Gastroesophageal sphincter (tissue), 4 donors: ENCODE results near the gene LEKR1. TPM values are rescaled to one million over a fixed set of nuclear protein-coding genes. Genes with fewer than 3 reads are reported as not detected.

ENCODE experiments used
- ATAC-seq: fragments of 150-250 bp; one replicate; pipeline ENCODE4 v1.9.1; 2016; ENCODE audit warnings: mild to moderate bottlenecking, moderate library complexity
- H3K27ac ChIP-seq, 4 donors: fragments of 200-600 bp; sonication (generic) in 3 of 4; 1 replicate in 3 of 4; 2 replicates in 1 of 4; pipeline ENCODE4 v1.5.1; 2016 to 2019
- H3K27me3 ChIP-seq: fragments of 200-600 bp; sonication (generic); one replicate; pipeline ENCODE4 v1.5.1; 2019
- H3K36me3 ChIP-seq, 2 donors: fragments of 200-600 bp; sonication (generic); one replicate each; pipeline ENCODE4 v1.5.1; 2019; ENCODE audit warnings: control low read depth in 1 of 2
- H3K4me1 ChIP-seq, 3 donors: fragments of 200-600 bp; sonication (generic); 1 replicate in 2 of 3; 2 replicates in 1 of 3; pipeline ENCODE4 v1.5.1; 2016 to 2019; ENCODE audit warnings: control low read depth in 2 of 3
- H3K4me3 ChIP-seq, 2 donors: fragments of 200-600 bp; sonication (generic); one replicate each; pipeline ENCODE4 v1.5.1; 2019; ENCODE audit warnings: mild to moderate bottlenecking in 1 of 2, moderate library complexity in 1 of 2
- H3K9me3 ChIP-seq, 3 donors: fragments of 200-600 bp; sonication (generic); one replicate each; pipeline ENCODE4 v1.5.1; 2017 to 2019; ENCODE audit warnings: control low read depth in 2 of 3
- EP300 ChIP-seq: sonication (generic); formaldehyde crosslinking; IDR thresholded peaks from one replicate; pipeline ENCODE4 v1.6.1; 2017; ENCODE audit warnings: antibody characterized with exemption, mild to moderate bottlenecking
- POLR2A ChIP-seq, 2 donors: fragments of 450-650 bp; IDR thresholded peaks; one replicate each; pipeline ENCODE4 v1.6.1; 2017; ENCODE audit warnings: antibody characterized with exemption in 2 of 2, mild to moderate bottlenecking in 2 of 2, moderate library complexity in 1 of 2
- POLR2AphosphoS5 ChIP-seq: sonication (generic); formaldehyde crosslinking; IDR thresholded peaks from one replicate; pipeline ENCODE4 v1.6.1; 2017; ENCODE audit warnings: antibody characterized with exemption
- WGBS, 2 donors: methylation state at CpG; one replicate each; pipeline ENCODE4 v1.1.5; 2018; ENCODE audit warnings: low coverage in 1 of 2; 5-methylcytosine and 5-hydroxymethylcytosine counted together
- total RNA-seq, 4 donors: library from RNA; depleted of rRNA; stranded (reverse); fragments of >200 nt; gene quantifications; one replicate each; pipeline ENCODE4 v1.1.0, GENCODE V29; 2016
- TF ChIP-seq, protein P1 (sequence below), 4 experiments: fragments of 200-600 bp in 2 of 4; fragments of 450-650 bp in 2 of 4; sonication (generic) in 1 of 4; IDR thresholded peaks; one replicate each; pipeline ENCODE4 v1.5.1; 2017 to 2019; ENCODE audit warnings: antibody characterized with exemption in 4 of 4, mild to moderate bottlenecking in 2 of 4, moderate library complexity in 2 of 4

Gene LEKR1
- total RNA-seq, 4 donors from 2014 or later, result 2.7 TPM; not detected in 3

DNA sequence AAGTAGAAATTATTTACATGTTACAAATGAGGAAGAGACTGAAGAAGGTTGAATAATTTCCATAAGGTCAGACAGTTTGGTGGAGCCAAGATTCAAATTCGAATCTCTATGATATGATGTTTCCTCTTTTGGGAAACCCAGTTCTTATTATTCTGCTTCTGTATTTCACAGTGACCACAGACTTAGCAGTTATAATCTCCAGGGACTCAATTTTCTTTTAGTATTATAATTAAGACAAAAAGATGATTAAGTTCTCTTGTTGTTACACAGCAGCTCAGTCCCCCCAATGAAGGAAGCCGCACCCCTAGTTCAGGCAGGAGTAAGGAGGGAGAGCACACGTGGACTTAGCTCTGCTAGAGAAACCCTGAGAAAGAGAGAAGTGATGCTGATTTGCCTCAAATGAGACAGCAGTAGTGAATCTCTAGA lies 203.2 kb downstream of the LEKR1 start:
- H3K4me1 ChIP-seq, result no peaks in the 10 kb centered on the region
- no peak for TF ChIP-seq POLR2AphosphoS5
- no peak for TF ChIP-seq POLR2A (IDR thresholded peaks at IDR 0.05)
- TF ChIP-seq, protein P1, sequence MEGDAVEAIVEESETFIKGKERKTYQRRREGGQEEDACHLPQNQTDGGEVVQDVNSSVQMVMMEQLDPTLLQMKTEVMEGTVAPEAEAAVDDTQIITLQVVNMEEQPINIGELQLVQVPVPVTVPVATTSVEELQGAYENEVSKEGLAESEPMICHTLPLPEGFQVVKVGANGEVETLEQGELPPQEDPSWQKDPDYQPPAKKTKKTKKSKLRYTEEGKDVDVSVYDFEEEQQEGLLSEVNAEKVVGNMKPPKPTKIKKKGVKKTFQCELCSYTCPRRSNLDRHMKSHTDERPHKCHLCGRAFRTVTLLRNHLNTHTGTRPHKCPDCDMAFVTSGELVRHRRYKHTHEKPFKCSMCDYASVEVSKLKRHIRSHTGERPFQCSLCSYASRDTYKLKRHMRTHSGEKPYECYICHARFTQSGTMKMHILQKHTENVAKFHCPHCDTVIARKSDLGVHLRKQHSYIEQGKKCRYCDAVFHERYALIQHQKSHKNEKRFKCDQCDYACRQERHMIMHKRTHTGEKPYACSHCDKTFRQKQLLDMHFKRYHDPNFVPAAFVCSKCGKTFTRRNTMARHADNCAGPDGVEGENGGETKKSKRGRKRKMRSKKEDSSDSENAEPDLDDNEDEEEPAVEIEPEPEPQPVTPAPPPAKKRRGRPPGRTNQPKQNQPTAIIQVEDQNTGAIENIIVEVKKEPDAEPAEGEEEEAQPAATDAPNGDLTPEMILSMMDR (IDR thresholded peaks at IDR 0.05), result no peak
- no peak for TF ChIP-seq EP300
- H3K4me3 ChIP-seq, result no peak overlapping the region
- 65 to 78% methylated on average over 2 to 3 of the region's 3 CpGs for whole genome bisulfite sequencing, 2 donors
- ATAC-seq, result no peak
- H3K36me3 ChIP-seq, result no peaks in the 10 kb centered on the region
- H3K27ac ChIP-seq, result no peak overlapping the region
- H3K27me3 ChIP-seq, result no peaks in the 10 kb centered on the region
- no peaks in the 10 kb centered on the region for H3K9me3 ChIP-seq

DNA sequence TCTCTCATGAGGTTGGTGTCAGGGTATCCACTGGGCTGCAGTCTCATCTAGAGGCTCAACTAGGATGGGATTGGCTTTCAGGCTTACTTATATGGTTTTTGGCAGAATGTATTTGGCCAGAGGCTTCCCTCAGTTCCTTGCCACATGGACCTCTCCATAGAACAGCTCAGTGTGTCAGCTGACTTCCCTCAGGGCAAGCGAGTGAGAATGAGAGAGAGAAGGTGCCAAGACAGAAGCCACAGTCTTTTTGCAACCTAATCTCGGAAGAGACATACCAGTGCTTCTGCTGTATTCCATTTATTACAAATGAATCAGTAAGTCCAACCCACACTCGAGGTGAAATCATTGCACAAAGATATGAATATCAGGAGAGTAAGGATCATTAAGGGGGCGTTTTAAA lies 204.6 kb downstream of the LEKR1 start:
- Histone ChIP-seq H3K4me1 (no peaks in the 10 kb centered on the region), H3K27me3 (no peaks in the 10 kb centered on the region), H3K9me3 (no peaks in the 10 kb centered on the region), H3K27ac (no peak overlapping the region), H3K4me3 (no peak overlapping the region), H3K36me3 (no peaks in the 10 kb centered on the region)
- ATAC-seq, result no peak
- TF ChIP-seq EP300, result no peak
- no peak for TF ChIP-seq POLR2A (IDR thresholded peaks at IDR 0.05)
- TF ChIP-seq, protein P1 (IDR thresholded peaks at IDR 0.05), result no peak
- no peak for TF ChIP-seq POLR2AphosphoS5
- WGBS, 2 donors, result 77 to 83% methylated on average over 4 of the region's 4 CpGs

DNA sequence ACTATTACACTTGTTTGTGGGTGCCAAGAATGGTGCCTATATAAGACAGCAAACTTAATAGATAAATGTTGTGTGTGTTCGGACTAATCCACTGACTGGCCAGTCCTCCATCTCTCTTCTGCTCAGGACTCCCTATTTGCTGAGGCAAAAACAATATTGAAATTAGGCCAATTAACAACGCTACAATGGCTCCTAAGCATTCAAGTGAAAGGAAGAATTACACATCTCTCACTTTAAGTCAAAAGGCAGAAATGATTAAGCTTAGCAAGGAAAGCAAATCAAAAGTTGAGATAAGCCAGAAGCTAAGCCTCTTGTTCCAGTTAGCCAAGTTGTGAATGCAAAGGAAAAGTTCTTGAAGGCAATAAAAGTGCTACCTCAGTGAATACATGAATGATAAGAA lies 206.8 kb downstream of the LEKR1 start:
- H3K36me3 ChIP-seq, result no peaks in the 10 kb centered on the region
- no peaks in the 10 kb centered on the region for H3K4me1 ChIP-seq
- H3K27me3 ChIP-seq, result no peaks in the 10 kb centered on the region
- H3K4me3 ChIP-seq, result no peak overlapping the region
- no peaks in the 10 kb centered on the region for H3K9me3 ChIP-seq
- TF ChIP-seq EP300 (no peak), POLR2AphosphoS5 (no peak), POLR2A (IDR thresholded peaks at IDR 0.05) (no peak)
- TF ChIP-seq, protein P1 (IDR thresholded peaks at IDR 0.05), result no peak
- no peak for ATAC-seq
- no peak overlapping the region for H3K27ac ChIP-seq
- WGBS, 2 donors, result 86 to 90% methylated on average over 1 of the region's 2 CpGs

DNA sequence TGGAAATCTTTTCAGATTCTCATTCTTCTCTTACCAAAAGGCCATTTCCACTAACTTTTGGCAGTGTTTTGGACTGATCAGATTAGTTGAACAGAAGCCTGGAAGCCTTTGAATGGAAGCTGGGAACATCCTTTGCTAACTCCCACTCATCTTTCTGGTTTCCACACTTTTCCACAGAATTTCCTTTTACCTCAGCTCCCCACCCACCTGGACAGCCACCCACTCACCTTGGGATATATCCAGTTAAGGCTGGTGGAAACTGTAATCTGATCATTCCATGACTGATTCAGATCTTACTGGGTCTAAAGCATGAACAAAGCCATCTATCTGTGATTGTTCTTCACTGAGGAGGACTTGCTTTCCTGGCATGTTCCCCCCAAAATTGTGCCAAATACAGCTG lies 214.3 kb downstream of the LEKR1 start:
- ATAC-seq, result no peak
- Histone ChIP-seq H3K4me3 (no peak overlapping the region), H3K4me1 (no peaks in the 10 kb centered on the region), H3K9me3 (no peaks in the 10 kb centered on the region), H3K27ac (no peak overlapping the region), H3K36me3 (no peaks in the 10 kb centered on the region), H3K27me3 (no peaks in the 10 kb centered on the region)
- no peak for TF ChIP-seq EP300
- TF ChIP-seq, protein P1 (IDR thresholded peaks at IDR 0.05), result no peak
- no peak for TF ChIP-seq POLR2A (IDR thresholded peaks at IDR 0.05)
- TF ChIP-seq POLR2AphosphoS5, result no peak

DNA sequence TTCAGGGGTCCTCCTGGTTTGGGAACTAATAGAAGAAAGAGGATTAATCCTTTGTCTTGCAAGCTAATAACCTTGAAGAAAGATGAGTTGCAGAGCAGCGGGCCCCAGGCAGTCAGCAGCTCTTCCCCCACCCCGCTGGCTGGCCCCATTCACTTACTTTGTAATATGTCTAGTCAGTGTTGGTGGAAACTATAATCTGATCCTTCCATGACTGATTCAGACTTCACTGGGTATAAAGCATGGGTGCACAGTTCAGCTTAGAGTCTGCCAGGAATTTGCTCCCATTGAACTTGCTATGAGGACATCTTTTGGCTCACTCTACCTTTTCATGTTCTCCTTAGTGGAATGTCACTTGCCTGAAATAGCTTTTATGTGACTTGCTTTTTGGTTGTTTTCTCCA lies 216.1 kb downstream of the LEKR1 start:
- Histone ChIP-seq H3K4me1 (no peaks in the 10 kb centered on the region), H3K36me3 (no peaks in the 10 kb centered on the region), H3K27me3 (no peaks in the 10 kb centered on the region), H3K27ac (no peak overlapping the region), H3K9me3 (no peaks in the 10 kb centered on the region), H3K4me3 (no peak overlapping the region)
- 100% methylated on average over 2 of the region's 2 CpGs for WGBS, 2 donors
- TF ChIP-seq POLR2AphosphoS5 (no peak), EP300 (no peak), POLR2A (IDR thresholded peaks at IDR 0.05) (no peak)
- TF ChIP-seq, protein P1 (IDR thresholded peaks at IDR 0.05), result no peak
- ATAC-seq, result no peak
